HEK293T (cell line): ENCODE results near the gene MSX2.

Source experiments
- ARNT ChIP-seq: fragments of 450-650 bp; IDR thresholded peaks from 2 replicates; pipeline ENCODE4 v1.6.1; 2017; ENCODE audit warnings: mild to moderate bottlenecking
- ELF4 ChIP-seq: fragments of 450-650 bp; IDR thresholded peaks from 2 replicates; pipeline ENCODE4 v1.6.1; 2017; ENCODE audit warnings: antibody characterized with exemption
- FOXA1 ChIP-seq: fragments of 450-650 bp; IDR thresholded peaks from 2 replicates; pipeline ENCODE4 v1.6.1; 2016; ENCODE audit warnings: mild to moderate bottlenecking
- FOXM1 ChIP-seq: fragments of 450-650 bp; IDR thresholded peaks from 2 replicates; pipeline ENCODE4 v1.6.1; 2017; ENCODE audit warnings: mild to moderate bottlenecking, borderline replicate concordance
- HDGF ChIP-seq: fragments of 450-650 bp; IDR thresholded peaks from 2 replicates; pipeline ENCODE4 v1.6.1; 2017; ENCODE audit warnings: antibody characterized with exemption, borderline replicate concordance
- NFRKB ChIP-seq: fragments of 450-650 bp; IDR thresholded peaks from 2 replicates; pipeline ENCODE4 v1.6.1; 2016; ENCODE audit warnings: mild to moderate bottlenecking, moderate library complexity
- ZNF384 ChIP-seq: fragments of 450-650 bp; IDR thresholded peaks from 2 replicates; pipeline ENCODE4 v1.6.1; 2016

DNA sequence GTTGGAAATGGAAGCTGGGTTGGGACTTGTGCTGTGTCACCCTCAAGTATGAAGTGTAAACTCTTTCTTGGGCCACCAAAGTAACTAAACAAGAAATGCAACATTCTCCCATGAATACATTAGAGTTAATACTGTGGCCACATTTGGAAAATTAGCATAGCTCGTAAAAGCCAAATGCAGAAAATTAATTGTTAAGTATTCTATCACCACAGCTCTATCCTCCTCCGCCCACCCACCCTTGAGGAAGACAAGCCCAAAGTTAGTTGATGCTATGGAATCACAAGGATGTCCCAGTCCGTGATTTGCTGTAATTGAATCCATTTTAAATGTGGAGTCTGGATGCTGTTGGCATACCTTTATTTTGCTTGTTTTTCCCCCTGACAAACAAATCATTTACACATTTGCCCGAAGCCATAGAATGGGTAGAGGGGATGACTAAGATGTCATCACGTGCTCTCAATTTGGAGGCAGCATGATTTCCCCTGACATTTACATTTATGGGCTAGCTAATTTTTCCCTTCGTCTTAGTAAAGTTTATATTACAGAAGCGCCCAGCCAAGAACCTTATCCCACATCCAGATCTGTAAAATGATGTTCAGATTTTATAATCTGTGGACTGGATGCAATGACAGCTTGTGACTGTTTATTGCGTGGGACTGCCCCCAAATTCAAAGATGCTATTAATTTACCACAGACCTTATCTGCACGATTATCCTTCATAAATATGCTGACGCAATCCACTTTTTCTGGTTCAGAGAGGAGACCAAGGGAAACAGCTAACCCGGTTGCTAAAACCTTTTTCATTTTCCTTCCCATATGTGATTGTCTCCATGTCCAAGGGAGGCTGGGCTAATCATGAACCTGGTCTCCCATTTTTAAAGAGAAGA lies 3.7 kb downstream of the MSX2 start:
- TF ChIP-seq ZNF384 (no peak), ARNT (no peak), FOXM1 (no peak), FOXA1 (no peak), HDGF (no peak), ELF4 (no peak), NFRKB (no peak)
